NCI-H526 treated with DMSO at 0.1 percent for 48 hours (cell line): Measurements from ENCODE around the gene GZMH.
"Not testable (repeated sequence)": the region's sequence is repeated elsewhere in the genome, so short reads cannot be mapped to it uniquely, and the experiment has no call there.

Experiments used
- DNase-seq: peaks from one replicate; lab custom pipeline; 2025; lab: John Stamatoyannopoulos, UW

Gene GZMH, protein sequence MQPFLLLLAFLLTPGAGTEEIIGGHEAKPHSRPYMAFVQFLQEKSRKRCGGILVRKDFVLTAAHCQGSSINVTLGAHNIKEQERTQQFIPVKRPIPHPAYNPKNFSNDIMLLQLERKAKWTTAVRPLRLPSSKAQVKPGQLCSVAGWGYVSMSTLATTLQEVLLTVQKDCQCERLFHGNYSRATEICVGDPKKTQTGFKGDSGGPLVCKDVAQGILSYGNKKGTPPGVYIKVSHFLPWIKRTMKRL

DNA sequence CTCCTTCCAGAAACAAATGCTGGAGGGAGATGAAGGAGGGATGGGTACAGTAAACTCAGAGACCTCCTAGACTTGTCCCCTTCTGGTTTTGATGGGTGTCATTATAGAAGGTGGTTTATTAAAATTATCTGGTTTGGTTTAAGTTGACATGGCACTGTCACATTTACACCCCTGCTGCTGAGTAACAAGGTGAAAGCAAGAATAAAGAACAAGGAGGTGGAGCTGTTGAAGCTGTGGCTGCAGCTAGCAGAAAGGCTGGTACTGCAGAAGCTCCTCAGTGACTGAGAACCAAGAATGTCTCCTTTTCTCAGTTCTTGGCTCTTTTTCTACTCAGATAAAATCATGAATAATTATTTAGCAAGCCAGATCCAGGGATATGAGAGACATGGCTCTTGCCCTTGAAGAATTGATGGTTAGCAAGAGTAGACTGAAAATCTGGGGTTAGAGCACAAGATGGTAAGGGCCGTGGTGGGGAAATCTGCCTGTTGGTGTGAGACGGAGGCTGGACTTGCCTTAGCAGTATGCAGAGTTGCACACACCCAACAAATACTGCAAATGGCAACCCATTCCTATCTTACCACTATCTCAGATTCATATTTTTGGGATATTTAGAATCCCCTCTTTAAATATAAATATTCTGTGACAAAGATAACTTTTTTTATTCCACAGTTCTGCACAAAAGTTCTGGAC, at the start of gene GZMH:
TSS of gene GZMH (minus strand) at position 31 of the 690 bp plus-strand sequence. CDS start 72 bp downstream, outside the sequence.
- DNase-seq: no peak

DNA sequence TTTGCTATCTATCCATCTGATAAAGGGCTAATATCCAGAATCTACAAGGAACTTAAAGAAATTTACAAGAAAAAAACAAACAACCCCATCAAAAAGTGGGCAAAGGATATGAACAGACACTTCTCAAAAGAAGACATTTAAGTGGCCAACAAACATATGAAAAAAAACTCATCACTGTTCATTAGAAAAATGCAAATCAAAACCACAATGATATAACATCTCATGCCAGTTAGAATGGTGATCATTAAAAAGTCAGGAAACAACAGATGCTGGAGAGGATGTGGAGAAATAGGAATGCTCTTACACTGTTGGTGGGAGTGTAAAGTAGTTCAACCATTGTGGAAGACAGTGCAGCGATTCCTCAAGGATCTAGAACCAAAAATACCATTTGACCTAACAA, 38.9 kb upstream of the GZMH start:
- not testable (repeated sequence) for DNase-seq

DNA sequence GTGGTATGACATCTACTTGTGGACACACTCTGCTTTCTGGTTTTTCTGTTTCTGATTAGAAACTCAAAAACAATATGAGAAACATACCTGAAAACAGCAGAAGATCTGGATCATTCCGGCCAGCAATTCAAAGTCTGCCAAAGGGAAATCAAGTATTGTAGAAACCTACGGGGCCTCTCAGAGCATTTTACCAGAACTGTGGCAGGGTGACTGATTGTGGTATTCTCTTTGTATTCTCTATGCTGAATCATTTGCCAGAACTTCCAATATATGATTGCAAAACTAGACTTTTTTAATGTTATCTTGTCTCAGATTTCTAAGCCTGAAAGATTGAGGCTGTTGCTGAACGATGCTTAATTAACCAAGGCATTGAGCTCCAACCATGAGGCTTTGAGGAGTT, 30.4 kb upstream of the GZMH start:
- DNase-seq: no peak

DNA sequence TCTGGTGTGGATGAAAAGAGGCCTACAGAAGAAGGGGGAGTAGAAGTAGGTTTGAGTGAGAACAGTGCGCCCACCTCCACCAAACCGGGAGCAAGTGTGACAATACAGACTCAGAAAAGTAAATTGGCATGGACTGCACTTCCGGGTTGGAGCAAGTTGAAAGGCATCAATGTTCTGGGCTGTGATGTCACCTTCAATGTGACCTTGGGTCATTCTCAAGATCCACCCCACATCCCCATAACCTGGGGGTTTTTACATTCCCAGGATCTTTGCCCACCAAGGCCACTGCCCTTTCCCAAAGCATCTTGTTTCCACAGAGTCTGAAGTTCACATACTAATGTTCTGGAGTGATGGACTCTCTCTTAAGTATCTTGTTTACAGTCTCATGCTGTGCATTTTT, 29.8 kb upstream of the GZMH start:
- DNase-seq: no peak

DNA sequence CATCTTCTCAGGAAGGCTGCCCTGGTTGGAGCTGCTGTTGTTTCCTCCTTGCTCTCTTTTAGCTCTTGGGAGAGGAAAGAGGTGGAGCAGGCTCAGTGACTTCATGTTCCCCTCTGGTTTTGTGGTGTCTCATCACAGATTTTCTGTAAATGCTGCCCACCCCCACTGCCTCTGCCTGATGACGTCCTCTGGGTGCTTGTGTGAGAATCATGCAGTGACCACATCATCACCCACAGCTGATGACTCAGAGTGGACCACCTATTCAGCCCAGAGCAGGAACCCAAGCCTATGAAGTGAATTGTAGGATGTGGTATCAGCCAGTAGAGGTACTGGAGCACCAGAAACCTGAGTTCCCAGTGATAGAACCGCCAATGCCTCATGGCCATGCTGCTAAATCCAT, 24.7 kb upstream of the GZMH start, which contains the start of gene GZMB:
TSS of gene GZMB (minus strand) at position 33 of the 400 bp plus-strand sequence. CDS start at position 3, 30 bp downstream.
- DNase-seq: no peak

DNA sequence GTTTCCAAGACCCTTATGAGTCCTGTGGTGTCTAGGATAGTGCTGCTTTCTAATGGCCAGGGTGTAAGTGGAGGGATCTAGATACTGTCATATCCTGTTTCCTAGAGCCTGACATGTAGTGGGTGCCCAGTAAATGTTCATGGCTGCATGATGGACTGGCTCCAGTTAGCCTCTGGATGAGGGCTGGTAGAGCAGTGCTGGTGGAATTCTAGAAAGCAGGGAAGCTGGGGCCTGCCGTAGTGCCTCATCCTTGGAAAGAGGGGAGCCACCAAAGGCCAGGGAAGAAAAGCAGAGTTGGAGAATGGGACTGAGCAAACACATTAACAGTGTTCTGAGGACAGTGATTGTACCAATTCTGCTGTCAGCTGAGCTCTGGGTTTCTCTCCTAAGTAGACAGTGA, 23.9 kb upstream of the GZMH start:
- DNase-seq: no peak

DNA sequence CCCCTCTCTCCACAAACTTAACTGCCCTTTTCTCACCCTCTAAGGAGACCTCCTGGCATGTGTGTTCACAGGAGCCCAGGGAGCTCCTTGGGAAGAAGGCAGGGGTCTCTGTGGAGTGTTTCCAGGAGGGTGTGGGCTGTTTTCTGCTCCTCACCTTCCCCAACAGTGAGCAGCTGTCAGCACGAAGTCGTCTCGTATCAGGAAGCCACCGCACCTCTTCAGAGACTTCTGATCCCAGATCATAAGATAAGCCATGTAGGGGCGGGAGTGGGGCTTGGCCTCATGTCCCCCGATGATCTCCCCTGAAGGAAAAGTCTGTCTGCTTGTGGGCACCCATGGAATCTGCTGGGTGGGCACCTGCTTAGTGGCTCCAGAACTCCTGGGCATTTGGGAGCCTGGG, 23.3 kb upstream of the GZMH start:
- DNase-seq: no peak

DNA sequence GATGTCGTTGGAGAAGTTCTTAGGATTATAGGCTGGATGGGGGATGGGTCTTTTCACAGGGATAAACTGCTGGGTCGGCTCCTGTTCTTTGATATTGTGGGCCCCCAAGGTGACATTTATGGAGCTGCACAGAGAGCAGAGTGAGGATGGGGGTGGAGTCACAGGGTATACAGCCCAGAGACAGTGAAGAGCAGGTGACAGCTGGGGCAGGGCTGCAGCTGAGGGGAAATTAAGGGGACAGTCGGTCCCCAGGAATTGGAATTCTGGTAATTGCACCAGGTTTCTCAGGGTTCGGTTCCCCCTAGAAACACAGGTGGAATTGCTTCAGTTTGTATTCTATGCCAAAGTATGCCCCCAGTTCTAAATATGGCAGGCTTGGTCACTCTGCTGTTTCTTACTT, 22.9 kb upstream of the GZMH start:
- no peak for DNase-seq

DNA sequence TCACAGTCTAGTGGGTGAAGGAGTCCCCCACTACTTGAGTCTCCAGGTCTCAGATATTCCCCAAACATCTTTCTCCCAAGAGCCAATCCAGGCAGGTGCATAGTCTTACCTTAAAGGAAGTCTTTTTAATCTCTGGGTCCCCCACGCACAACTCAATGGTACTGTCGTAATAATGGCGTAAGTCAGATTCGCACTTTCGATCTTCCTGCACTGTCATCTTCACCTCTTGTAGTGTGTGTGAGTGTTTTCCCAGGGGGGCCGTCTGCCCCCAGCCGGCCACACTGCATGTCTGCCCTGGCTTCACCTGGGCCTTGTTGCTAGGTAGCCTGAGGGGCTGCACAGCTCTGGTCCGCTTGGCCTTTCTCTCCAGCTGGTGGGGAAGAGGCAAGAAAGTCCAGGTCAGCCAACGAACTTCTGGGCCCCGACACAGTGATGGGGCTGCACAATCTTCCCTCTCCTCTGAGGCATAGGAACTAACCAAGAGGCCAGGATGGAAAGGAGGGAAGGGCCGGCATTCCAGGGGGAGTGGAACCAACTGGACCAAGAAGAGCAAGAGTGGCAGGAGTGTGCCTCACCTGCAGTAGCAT, 22.4 kb upstream of the GZMH start:
- DNase-seq: no peak

DNA sequence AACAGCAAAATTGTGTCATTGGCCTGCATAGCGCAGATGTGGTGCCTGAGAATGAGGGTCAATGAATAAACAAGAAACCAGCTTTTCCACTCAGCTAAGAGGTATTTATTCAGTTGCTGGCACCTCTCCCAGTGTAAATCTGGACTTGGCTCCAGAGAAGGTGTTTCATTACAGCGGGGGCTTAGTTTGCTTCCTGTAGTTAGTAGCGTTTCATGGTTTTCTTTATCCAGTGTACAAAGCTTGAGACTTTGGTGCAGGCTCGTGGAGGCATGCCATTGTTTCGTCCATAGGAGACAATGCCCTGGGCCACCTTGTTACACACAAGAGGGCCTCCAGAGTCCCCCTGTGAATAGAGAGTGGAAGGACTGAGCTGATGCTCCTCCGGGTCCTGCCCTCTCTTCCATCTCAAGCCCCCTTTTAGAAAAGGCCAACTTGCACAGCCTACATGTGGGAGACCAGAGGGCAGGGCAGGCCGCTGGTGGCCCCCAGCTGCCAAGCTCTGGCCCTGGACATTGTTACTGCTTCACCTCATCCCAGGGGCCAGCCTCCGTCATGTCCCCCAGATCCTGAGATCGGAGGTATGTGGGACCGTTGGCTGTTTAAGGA, 21.5 kb upstream of the GZMH start:
- DNase-seq: no peak

DNA sequence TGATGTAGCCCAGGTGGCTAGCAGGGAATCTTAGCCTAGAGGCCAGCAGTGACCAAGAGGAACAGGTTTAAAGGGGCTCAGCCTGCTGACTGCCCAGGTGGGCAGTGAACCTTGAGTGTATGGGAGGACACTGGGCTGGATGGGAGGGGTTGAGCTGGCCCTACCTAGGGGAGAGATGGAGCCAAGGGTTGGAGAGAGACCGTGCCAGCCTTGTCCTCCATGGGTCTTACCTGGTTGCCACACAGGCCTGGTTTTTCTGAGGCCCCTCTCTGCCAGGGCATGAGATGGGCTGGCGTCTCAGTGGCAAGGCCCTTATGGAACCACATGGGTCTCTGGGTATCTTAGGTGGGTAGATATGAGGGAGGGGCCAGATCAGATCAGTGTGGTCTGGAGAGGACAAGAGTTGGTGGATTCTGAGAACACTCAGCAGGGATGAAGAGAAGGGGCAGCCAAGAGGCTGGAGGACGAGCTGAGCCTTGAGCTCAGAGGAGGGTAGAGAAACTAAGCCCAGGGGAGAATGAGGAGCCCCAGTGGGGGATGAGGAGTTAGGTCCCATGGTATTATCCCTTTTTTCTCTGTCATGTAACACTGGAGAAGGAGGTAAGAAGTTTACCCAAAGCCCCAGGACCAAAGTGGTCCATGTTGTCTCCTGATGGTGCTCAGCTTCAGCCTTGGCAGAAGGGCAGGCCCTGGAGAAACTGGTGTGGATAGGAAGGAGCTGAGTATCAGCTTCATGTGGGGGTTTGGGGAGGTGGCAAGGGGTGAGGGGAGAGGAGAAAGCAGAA, 20.8 kb upstream of the GZMH start:
- DNase-seq: no peak

DNA sequence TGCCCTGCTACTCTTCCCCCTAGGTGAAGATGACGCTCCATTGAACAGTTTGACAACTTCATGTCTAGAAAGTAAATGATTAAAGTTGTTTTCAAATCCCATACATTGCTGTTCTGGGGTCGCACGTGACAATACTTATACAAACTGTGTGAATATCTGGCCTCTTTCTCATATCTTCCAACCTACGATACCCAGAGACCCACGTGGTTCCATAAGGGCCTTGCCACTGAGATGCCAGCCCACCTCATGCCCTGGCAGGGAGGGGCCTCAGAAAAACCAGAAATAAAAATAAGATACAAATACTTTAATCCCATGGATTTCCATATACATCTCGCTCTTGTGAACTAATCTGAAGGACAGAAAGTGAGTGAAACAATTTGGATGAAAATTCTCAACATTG, 20.0 kb upstream of the GZMH start:
- DNase-seq: no peak

DNA sequence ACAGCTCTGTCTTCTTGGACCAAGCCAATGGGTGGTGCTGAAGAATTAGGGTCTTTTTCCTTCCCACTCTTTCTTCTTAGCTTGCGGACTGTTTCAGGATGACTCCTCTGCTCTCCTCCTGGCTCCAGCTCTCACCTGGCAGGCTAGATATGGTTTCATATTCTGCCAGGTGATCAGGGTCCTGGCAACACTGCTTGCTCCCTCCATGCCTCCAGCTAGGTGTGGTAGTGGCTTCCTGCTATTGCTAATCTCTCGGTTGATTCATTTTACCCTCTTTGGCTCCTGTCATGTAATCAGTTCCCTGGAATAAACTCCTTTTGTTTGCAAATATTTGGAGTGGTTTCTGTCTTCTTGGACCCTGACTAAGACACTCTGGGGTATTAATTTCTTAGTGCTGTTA, 4.3 kb upstream of the GZMH start:
- no peak for DNase-seq

DNA sequence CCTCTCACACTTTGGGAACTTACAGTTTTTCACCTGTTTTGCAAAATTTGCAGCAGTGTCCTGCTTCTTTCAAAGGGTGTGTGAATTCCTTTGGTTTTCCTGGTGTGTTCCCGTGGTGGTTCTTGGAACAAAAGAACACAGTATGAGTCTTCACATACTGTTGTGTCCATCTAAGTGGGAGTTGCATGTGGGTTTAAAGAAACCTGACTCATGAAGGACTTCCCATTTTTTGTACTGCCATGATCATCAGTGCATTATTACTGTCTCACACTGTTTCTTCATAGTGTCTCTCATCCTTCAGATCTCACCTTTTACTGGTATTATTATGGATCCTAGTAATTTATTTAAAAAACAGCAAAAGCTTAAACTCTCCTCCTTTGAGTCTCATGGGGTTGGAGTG, 3.8 kb upstream of the GZMH start:
- no peak for DNase-seq

DNA sequence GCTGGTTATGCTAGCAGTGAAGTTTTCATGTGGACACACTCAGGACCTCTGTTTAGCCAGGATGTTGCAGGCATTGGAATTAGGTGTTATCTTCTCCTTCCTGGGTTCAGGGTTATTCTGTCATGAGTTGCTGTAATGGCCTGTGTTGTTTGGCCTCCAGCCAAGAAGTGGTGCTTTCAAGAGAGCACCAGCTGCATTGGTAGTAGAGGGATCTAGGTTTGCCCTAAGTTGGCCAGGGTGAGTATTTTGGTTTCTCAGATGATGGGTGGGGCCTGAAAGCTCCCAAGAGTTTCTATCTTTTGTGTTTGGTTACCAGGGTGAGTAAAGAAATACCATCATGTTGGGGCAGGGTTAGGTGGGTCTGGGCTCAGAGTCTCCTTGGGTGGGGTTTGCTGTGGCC, 2.7 kb upstream of the GZMH start:
- no peak for DNase-seq

DNA sequence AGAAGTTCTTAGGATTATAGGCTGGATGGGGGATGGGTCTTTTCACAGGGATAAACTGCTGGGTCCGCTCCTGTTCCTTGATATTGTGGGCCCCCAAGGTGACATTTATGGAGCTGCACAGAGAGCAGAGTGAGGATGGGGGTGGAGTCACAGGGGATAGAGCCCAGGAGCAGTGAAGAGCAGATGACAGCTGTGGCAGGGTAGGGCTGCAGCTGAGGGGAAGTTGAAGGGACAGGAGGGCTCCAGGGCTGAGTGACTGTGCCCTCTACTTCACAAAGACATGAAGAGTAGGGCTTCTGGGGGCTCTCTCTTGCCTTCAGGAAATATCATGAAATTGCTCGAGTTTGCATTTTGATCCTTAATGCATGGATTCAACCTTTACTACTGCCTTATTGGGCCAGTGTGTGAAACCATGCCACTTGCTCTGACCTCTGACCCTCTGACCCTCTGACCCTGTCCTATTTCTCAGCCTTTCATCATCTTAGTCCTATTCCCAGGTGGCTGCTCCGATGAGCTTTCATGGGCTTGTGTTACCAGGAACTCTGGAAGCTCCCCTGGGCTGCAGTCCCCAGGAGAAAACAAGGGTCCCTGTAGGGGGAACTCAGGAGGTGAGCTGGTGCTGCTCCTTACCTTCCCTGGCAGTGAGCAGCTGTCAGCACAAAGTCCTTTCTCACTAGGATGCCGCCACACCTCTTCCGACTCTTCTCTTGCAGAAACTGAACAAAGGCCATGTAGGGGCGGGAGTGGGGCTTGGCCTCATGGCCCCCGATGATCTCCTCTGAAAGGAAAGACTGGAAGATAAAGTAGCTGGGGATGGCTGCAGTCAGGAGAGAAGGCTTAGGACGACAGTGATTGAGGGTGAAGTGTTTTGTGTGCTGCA, 1.6 kb downstream of the GZMH start:
- DNase-seq: no peak

DNA sequence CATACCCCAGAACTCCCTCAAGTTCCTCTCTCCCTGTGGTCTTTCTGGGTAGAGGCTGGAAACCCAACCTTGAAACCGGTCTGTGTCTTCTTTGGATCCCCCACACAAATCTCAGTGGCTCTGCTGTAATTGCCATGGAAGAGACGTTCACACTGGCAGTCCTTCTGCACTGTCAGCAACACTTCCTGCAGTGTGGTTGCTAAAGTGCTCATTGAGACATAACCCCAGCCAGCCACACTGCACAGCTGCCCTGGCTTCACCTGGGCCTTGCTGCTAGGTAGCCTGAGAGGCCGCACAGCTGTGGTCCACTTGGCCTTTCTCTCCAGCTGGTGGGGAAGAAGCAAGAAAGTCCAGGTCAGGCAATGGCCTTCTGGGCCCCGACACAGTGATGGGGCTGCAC, 2.4 kb downstream of the GZMH start:
- DNase-seq: no peak

DNA sequence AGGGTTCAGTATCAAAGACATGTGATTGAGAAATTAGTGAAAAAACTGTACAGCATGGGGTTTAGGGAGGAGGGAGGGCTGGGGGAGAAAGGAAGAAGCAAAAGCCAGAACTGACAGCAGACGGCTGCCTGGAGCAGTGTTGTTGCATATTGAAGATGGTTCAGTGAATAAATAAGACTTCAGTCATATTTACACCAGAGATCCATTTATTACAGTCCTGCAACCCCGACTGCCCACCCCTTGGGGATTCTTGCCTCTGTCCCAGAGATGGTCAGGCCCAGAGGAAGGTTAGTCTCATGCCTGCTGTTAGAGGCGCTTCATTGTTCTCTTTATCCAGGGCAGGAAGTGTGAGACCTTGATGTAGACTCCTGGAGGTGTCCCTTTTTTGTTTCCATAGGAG, 3.2 kb downstream of the GZMH start:
- no peak for DNase-seq

DNA sequence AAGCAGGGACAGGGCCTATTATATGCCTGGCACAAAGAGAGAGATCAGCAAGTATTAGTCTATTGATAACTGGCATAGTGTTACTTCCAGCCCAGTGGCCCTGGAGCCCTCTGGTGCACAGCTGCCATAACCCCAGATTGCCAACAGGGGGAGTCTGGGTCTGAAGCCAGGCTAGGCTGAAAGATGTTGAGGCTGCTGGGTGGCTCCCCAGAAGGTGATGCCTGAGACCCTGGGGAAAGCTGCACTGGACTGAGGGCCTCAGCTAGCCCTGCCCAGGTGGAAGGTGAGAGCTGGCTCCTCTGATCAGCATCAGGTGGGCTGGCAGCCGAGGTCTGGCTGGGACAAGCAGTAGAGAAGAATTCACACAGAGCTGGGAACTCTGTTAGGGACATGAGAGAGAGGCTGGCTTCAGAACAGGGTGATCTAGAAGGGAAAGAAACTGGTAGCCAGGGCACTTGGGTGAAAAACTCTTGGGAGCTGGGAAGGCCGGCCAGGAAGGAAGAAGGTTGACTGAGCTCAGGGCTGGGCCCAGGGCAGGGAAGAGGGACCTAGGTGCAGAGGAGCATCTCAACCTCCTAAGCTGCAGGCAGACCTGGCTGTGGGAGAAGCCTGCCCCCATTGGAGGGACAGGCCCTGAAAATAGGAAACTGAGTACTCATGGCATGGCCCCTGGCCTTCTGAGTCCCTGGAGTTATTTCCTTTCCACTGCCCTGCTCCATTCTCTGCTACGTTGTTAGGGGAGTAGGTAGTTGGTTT, 3.9 kb downstream of the GZMH start:
- no peak for DNase-seq

DNA sequence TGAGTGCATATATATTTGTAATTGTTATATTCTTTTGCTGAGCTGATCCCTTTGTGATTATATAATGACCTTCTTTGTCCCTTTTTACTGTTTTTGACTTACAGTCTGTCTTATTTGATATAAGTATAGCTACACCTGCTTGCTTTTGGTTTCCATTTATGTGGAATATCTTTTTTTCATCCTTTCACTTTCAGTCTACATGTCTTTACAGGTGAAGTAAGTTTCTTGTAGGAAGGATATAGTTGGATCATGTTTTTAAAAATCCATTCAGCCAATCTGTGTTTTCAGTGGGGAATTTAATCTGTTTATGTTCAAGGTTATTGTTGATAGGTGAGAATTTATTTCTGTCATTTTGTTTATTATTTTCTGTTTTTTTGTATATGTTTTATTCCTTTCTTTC, 12.1 kb downstream of the GZMH start:
- no peak for DNase-seq
